ENCODE results near the gene FAM13B. TPM values are rescaled to one million over a fixed set of nuclear protein-coding genes. Genes with fewer than 3 reads are reported as not detected.
"Not testable (repeated sequence)": the region's sequence is repeated elsewhere in the genome, so short reads cannot be mapped to it uniquely, and the experiment has no call there.

The FAM13B gene
- total and polyA plus RNA-seq, 8 donors = 23.8 to 53.3 (median 46.6) TPM

DNA sequence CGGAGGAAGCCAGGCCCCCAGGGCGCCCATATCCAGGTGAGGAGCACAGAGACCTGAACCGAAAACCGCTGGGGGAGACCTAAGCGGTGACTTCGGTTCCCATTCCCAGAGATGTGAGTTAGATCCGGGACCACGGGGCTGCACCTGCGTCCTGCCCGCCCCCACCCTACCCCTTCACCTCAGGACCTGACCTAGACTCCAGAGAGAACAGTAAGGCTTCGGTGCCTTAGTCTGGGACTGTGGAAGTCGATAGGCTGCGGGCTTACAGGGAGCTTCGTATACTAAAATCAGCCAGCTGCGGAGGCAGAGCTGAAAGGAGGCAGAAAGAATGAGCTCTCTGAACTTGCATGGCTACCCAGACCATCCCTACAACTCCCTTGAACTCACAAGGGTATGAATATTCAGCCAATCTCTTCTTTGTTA is 518 bp upstream of the FAM13B start:
- Histone ChIP-seq H3K9me3 (no peaks in the 10 kb centered on the region), H3K4me1 (peaks cover 19 to 55% of the 10 kb centered on the region in 2 donors), H3K27me3 (no peaks in the 10 kb centered on the region), H3K4me3 (peak overlapping the region; percentile 97 to 98), H3K27ac (peak overlapping the region; percentile 99), H3K36me3 (no peaks in the 10 kb centered on the region)
- peak; percentile 32 for ATAC-seq
- intact Hi-C loops (cut with DNase I) = no loop called here
- TF ChIP-seq, protein P1, sequence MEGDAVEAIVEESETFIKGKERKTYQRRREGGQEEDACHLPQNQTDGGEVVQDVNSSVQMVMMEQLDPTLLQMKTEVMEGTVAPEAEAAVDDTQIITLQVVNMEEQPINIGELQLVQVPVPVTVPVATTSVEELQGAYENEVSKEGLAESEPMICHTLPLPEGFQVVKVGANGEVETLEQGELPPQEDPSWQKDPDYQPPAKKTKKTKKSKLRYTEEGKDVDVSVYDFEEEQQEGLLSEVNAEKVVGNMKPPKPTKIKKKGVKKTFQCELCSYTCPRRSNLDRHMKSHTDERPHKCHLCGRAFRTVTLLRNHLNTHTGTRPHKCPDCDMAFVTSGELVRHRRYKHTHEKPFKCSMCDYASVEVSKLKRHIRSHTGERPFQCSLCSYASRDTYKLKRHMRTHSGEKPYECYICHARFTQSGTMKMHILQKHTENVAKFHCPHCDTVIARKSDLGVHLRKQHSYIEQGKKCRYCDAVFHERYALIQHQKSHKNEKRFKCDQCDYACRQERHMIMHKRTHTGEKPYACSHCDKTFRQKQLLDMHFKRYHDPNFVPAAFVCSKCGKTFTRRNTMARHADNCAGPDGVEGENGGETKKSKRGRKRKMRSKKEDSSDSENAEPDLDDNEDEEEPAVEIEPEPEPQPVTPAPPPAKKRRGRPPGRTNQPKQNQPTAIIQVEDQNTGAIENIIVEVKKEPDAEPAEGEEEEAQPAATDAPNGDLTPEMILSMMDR (IDR thresholded peaks at IDR 0.05) = no peak
- peak in 1 of 4 donors; percentile 8 for DNase-seq

DNA sequence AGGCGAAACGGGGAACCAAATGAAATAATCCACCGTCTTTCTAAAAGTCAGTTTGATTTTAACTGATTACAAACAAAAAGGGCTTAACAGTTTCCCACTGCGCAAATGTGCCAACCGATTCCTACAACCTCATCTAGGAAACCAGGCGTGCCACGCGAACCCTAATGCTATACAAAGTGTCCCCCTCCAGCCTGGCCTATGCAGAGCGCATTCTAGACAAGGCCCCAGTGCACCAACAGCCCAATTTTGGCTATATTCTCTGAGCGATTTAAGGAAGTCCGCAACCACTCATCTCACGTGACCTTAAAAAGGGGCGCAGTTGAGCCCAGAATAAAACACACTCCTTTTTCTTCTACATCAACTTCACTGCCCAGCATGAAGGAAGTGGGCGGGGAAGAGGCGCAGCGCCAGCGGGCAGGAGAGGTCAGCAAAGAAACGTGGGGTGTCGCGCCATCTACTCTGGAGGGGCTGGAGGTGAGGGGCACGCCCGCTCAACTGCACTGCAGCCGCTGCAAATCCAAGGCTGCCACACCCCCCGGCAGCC is 779 bp downstream of the FAM13B start:
- ATAC-seq = peak; percentile 63
- peak overlapping the region; percentile 99 for H3K27ac ChIP-seq
- peaks cover 19 to 64% of the 10 kb centered on the region in 2 donors for H3K4me1 ChIP-seq
- intact Hi-C loops (cut with DNase I) = no loop called here
- no peaks in the 10 kb centered on the region for H3K36me3 ChIP-seq
- DNase-seq = peak in 3 of 4 donors; percentile 58 to 92 (median 82)
- H3K9me3 ChIP-seq = no peaks in the 10 kb centered on the region
- H3K27me3 ChIP-seq = no peaks in the 10 kb centered on the region
- peak overlapping the region; percentile 97 to 98 for H3K4me3 ChIP-seq
- TF ChIP-seq, protein P1 (IDR thresholded peaks at IDR 0.05) = no peak

DNA sequence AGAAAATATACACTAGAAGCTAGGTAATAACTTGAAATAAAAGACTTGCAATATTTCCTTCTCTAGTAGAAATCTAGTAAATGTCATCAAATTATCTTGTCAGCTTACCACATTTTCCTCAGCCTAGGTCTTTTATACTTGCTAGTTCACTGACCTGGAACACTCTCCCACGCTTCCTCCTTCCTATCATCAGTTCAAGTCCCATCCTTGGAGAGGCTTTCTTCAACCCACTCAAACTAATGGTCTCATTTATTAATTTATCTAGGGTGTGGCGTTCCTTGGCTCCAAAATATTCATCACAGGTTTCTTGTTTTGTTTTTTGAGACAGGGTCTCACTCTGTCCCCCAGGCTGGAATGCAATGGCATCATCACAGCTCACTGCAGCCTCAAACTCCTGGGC is 2.9 kb downstream of the FAM13B start:
- Histone ChIP-seq H3K27me3 (no peaks in the 10 kb centered on the region), H3K4me1 (peaks cover 19 to 58% of the 10 kb centered on the region in 2 donors), H3K27ac (no peak overlapping the region), H3K36me3 (no peaks in the 10 kb centered on the region), H3K9me3 (no peaks in the 10 kb centered on the region), H3K4me3 (no peak overlapping the region)
- ATAC-seq = no peak
- intact Hi-C loops (cut with DNase I) = no loop called here
- no peak for DNase-seq
- TF ChIP-seq, protein P1 (IDR thresholded peaks at IDR 0.05) = no peak

GRCh38 chr5:138029501-138029900 is 3.4 kb downstream of the FAM13B start:
- H3K27me3 ChIP-seq = no peaks in the 10 kb centered on the region
- intact Hi-C loops (cut with DNase I) = no loop called here
- H3K4me3 ChIP-seq = no peak overlapping the region
- H3K4me1 ChIP-seq = peaks cover 19 to 62% of the 10 kb centered on the region in 2 donors
- H3K36me3 ChIP-seq = no peaks in the 10 kb centered on the region
- H3K27ac ChIP-seq = no peak overlapping the region
- ATAC-seq (no peak), DNase-seq (no peak)
- TF ChIP-seq, protein P1 (IDR thresholded peaks at IDR 0.05) = no peak
- H3K9me3 ChIP-seq = no peaks in the 10 kb centered on the region

- TF ChIP-seq, protein P1 (IDR thresholded peaks at IDR 0.05) = no peak
- Histone ChIP-seq H3K27ac (no peak overlapping the region), H3K4me1 (peaks cover 19 to 64% of the 10 kb centered on the region in 2 donors), H3K9me3 (no peaks in the 10 kb centered on the region), H3K36me3 (no peaks in the 10 kb centered on the region), H3K4me3 (no peak overlapping the region), H3K27me3 (no peaks in the 10 kb centered on the region)
- ATAC-seq (no peak), DNase-seq (no peak)
- intact Hi-C loops (cut with DNase I) = no loop called here
These were observed 3.9 kb downstream of the FAM13B start for GRCh38 chr5:138028971-138029365.

DNA sequence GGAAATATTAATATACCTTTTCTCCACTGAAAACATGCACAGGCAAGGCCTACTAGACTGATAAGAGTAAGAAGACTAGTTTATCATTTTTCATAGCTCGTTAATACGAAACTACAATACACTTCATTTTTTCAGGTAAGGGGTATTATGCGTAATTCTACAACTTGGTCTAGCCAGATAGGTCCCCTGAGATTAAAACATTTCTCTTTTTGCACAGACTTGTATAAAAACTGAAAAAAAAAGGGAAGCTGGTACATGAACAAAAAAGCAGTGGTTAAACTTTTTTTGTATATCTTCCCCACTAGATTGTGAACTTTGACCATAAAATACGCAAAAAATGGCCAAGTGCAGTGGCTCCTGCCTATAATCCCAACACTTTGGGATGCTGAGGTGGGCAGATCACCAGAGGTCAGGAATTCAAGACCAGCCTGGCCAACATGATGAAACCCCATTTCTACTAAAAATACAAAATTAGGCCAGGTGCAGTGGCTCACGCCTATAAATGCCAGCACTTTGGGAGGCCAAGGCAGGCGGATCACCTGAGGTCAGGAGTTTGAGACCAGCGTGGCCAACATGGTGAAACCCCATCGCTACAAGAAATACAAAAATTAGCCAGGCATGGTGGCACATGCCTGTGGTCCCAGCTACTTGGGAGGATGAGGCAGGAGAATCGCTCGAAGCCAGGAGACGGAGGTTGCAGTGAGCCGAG is 4.5 kb downstream of the FAM13B start:
- H3K4me3 ChIP-seq; DNase-seq; H3K27me3 ChIP-seq; ATAC-seq; intact Hi-C loops (cut with DNase I); H3K27ac ChIP-seq; H3K9me3 ChIP-seq; H3K36me3 ChIP-seq: not testable (repeated sequence)
- peaks cover 19 to 64% of the 10 kb centered on the region in 2 donors for H3K4me1 ChIP-seq

DNA sequence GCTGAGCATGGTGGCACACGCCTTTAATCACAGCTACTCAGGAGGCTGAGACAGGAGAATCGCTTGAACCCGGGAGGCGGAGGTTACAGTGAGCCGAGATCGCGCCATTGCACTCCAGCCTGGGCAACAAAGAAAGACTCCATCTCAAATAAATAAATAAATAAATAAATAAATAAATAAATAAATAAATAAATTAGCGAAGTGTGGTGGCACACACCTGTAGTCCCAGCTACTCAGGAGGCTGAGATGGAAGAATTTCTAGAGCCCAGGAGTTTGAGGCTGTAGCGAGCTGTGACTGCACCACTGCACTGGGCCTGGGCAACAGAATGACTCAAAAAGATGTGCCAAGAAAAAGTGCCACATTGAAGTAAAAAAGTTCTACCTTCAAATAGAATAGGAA is 6.1 kb downstream of the FAM13B start:
- not testable (repeated sequence) for ATAC-seq

More for the DNA sequence above, 6.1 kb downstream of the FAM13B start:
- H3K4me3 ChIP-seq; intact Hi-C loops (cut with DNase I); H3K27ac ChIP-seq; H3K9me3 ChIP-seq; H3K27me3 ChIP-seq; DNase-seq; H3K36me3 ChIP-seq: not testable (repeated sequence)
- peaks cover 17 to 66% of the 10 kb centered on the region in 2 donors for H3K4me1 ChIP-seq
